ENCODE measurements around the gene GFRA1.

DNA sequence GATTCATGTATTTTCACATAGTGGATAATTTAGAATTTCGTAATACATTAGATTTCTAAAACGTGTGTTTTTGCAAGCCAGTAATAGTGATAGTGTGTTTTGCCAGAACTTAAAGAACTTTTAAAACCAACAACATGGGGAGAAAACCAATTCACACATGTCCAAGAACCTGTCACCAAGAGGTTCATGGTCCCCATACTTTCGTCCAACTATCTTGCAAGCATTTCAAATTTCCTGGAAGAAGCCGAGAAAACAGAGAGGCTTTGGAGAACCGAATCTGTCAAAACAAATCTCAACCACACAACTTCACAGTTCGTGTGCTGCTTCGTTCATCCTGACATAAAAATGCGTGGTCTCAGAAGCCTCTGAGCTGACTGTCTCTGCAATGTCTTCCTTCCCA, 31.9 kb downstream of the GFRA1 start:
- TF ChIP-seq HOXA7 (CRISPR knock-in tag; IDR thresholded peaks at IDR 0.05) (no peak), BHLHE40 (IDR thresholded peaks at IDR 0.05; ENCODE audit: low read depth, low read length) (no peak), RAD21 (conservative IDR thresholded peaks at IDR 0.05 in 1 of 2, IDR thresholded peaks at IDR 0.05 in 1 of 2) (no peak), POLR2A (IDR thresholded peaks at IDR 0.05; ENCODE audit: low read length) (no peak), ZSCAN20 (CRISPR knock-in tag; IDR thresholded peaks at IDR 0.05) (no peak), NFE2L2 (conservative IDR thresholded peaks at IDR 0.05; ENCODE audit: low read length) (no peak), CBX8 (IDR thresholded peaks at IDR 0.05) (no peak), EHMT2 (IDR thresholded peaks at IDR 0.05; ENCODE audit: low read depth) (no peak), CHD2 (IDR thresholded peaks at IDR 0.05; ENCODE audit: low read length, partially characterized antibody) (no peak), CEBPB (IDR thresholded peaks at IDR 0.05) (no peak), MYC (IDR thresholded peaks at IDR 0.05; ENCODE audit: borderline replicate concordance, low read length) (no peak)
- TF ChIP-seq, protein P1, sequence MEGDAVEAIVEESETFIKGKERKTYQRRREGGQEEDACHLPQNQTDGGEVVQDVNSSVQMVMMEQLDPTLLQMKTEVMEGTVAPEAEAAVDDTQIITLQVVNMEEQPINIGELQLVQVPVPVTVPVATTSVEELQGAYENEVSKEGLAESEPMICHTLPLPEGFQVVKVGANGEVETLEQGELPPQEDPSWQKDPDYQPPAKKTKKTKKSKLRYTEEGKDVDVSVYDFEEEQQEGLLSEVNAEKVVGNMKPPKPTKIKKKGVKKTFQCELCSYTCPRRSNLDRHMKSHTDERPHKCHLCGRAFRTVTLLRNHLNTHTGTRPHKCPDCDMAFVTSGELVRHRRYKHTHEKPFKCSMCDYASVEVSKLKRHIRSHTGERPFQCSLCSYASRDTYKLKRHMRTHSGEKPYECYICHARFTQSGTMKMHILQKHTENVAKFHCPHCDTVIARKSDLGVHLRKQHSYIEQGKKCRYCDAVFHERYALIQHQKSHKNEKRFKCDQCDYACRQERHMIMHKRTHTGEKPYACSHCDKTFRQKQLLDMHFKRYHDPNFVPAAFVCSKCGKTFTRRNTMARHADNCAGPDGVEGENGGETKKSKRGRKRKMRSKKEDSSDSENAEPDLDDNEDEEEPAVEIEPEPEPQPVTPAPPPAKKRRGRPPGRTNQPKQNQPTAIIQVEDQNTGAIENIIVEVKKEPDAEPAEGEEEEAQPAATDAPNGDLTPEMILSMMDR (IDR thresholded peaks at IDR 0.05): no peak
- TF ChIP-seq, protein P2, sequence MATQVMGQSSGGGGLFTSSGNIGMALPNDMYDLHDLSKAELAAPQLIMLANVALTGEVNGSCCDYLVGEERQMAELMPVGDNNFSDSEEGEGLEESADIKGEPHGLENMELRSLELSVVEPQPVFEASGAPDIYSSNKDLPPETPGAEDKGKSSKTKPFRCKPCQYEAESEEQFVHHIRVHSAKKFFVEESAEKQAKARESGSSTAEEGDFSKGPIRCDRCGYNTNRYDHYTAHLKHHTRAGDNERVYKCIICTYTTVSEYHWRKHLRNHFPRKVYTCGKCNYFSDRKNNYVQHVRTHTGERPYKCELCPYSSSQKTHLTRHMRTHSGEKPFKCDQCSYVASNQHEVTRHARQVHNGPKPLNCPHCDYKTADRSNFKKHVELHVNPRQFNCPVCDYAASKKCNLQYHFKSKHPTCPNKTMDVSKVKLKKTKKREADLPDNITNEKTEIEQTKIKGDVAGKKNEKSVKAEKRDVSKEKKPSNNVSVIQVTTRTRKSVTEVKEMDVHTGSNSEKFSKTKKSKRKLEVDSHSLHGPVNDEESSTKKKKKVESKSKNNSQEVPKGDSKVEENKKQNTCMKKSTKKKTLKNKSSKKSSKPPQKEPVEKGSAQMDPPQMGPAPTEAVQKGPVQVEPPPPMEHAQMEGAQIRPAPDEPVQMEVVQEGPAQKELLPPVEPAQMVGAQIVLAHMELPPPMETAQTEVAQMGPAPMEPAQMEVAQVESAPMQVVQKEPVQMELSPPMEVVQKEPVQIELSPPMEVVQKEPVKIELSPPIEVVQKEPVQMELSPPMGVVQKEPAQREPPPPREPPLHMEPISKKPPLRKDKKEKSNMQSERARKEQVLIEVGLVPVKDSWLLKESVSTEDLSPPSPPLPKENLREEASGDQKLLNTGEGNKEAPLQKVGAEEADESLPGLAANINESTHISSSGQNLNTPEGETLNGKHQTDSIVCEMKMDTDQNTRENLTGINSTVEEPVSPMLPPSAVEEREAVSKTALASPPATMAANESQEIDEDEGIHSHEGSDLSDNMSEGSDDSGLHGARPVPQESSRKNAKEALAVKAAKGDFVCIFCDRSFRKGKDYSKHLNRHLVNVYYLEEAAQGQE (IDR thresholded peaks at IDR 0.05): no peak
- TF ChIP-seq, protein P3, sequence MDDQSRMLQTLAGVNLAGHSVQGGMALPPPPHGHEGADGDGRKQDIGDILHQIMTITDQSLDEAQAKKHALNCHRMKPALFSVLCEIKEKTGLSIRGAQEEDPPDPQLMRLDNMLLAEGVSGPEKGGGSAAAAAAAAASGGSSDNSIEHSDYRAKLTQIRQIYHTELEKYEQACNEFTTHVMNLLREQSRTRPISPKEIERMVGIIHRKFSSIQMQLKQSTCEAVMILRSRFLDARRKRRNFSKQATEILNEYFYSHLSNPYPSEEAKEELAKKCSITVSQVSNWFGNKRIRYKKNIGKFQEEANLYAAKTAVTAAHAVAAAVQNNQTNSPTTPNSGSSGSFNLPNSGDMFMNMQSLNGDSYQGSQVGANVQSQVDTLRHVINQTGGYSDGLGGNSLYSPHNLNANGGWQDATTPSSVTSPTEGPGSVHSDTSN (IDR thresholded peaks at IDR 0.05): no peak
